ENCODE results near the gene BMPR1A.

BMPR1A gene

GRCh38 chr10:86757113-86757972 is 924 bp downstream of the BMPR1A start:
- no peak for DNase-seq (ENCODE audit: low spot score)
- no peak for TF ChIP-seq CTCF (IDR thresholded peaks at IDR 0.05; ENCODE audit: extremely low read depth, insufficient read depth, missing control alignments)
- in situ Hi-C loops (cut with MboI; ENCODE audit: low pct_unique_long_range_greater_than_20kb, low sequenced_read_pairs, unreplicated experiment): no loop called here

GRCh38 chr10:86758189-86759072 is 2.0 kb downstream of the BMPR1A start:
- in situ Hi-C loops (cut with MboI; ENCODE audit: low pct_unique_long_range_greater_than_20kb, low sequenced_read_pairs, unreplicated experiment): no loop called here
- no peak for DNase-seq (ENCODE audit: low spot score)
- TF ChIP-seq CTCF (IDR thresholded peaks at IDR 0.05; ENCODE audit: extremely low read depth, insufficient read depth, missing control alignments): no peak

GRCh38 chr10:86759073-86759672 is 2.8 kb downstream of the BMPR1A start:
- DNase-seq (ENCODE audit: low spot score): no peak
- TF ChIP-seq CTCF (IDR thresholded peaks at IDR 0.05; ENCODE audit: extremely low read depth, insufficient read depth, missing control alignments): no peak
- in situ Hi-C loops (cut with MboI; ENCODE audit: low pct_unique_long_range_greater_than_20kb, low sequenced_read_pairs, unreplicated experiment): no loop called here

- in situ Hi-C loops (cut with MboI; ENCODE audit: low pct_unique_long_range_greater_than_20kb, low sequenced_read_pairs, unreplicated experiment): loop anchor here (10.0 kb wide), 1 partner anchor 49 kb away; no protein-coding TSS in a partner anchor
- TF ChIP-seq CTCF (IDR thresholded peaks at IDR 0.05; ENCODE audit: extremely low read depth, insufficient read depth, missing control alignments): no peak
- DNase-seq (ENCODE audit: low spot score): no peak
These were observed 7.0 kb downstream of the BMPR1A start for GRCh38 chr10:86763404-86763803.

GRCh38 chr10:86765548-86765947 is 9.1 kb downstream of the BMPR1A start:
- no peak for DNase-seq (ENCODE audit: low spot score)
- in situ Hi-C loops (cut with MboI; ENCODE audit: low pct_unique_long_range_greater_than_20kb, low sequenced_read_pairs, unreplicated experiment): loop anchor here (10.0 kb wide), 1 partner anchor 51 kb away; no protein-coding TSS in a partner anchor
- TF ChIP-seq CTCF (IDR thresholded peaks at IDR 0.05; ENCODE audit: extremely low read depth, insufficient read depth, missing control alignments): no peak

GRCh38 chr10:86768412-86769062 is 12.1 kb downstream of the BMPR1A start:
- in situ Hi-C loops (cut with MboI; ENCODE audit: low pct_unique_long_range_greater_than_20kb, low sequenced_read_pairs, unreplicated experiment): loop anchor here (10.0 kb wide), 1 partner anchor 54 kb away; no protein-coding TSS in a partner anchor
- TF ChIP-seq CTCF (IDR thresholded peaks at IDR 0.05; ENCODE audit: extremely low read depth, insufficient read depth, missing control alignments): no peak
- no peak for DNase-seq (ENCODE audit: low spot score)

All from GM13977 (cell line).